Activated CD4-positive, alpha-beta T cell treated with anti-CD3 and anti-CD28 coated beads, Interleukin-2, Interleukin-6, amounts not matched to agents 100 ng/mL and 50 ng/mL, durations not matched to agents 16 hours and 8 hours (primary cell): Measurements from ENCODE around the gene MRPL49.

Experiments
- DNase-seq: peaks from one replicate; pipeline ENCODE4 v3.0.0-alpha.2; 2020

Gene MRPL49

DNA sequence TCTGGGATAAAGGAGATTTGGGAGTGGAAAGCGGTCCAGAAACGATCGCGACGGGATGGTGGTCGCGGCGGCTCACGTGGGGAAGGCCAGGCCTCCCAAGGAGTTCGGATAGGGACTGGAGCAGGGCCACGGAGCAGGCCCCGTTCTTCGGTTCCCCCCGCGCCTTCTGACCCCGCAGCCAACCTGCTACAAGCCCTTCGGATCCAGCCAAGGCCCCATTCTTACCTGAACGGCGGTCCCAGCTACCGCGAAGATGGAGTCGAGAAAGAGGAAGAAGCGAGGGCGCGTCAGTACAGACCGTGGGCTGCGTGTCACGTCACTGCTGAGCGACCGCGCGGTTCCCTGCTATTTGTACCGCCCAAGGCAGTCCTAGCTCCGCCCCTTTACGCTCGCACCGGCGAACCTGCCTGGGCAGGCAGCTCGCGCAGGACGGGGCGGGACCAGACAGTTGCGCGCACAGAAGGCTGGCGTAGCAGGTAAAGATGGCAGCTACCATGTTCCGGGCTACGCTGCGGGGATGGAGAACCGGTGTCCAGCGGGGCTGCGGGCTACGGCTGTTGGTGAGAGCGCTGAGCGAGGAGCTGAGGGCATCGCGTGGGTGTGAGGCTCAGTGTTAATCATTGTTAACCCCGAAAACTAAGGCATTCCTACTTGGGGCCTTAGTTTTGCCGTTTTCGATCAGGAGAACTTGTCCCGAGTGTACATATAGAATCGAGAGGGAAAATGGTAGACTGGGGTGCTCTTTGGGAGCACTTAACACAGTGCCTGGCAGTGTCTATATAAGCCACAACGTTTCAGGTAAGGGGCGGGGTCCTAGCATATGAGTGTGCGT is at the start of gene MRPL49, which contains the start of gene FAU:
MRPL49 (plus strand) TSS at position 457 of the 832 bp plus-strand sequence; CDS start at position 483, 26 bp downstream.
FAU (minus strand) TSS at position 270 of the 832 bp plus-strand sequence. CDS start 321 bp downstream, outside the sequence.
- DNase-seq: peak; percentile 99

DNA sequence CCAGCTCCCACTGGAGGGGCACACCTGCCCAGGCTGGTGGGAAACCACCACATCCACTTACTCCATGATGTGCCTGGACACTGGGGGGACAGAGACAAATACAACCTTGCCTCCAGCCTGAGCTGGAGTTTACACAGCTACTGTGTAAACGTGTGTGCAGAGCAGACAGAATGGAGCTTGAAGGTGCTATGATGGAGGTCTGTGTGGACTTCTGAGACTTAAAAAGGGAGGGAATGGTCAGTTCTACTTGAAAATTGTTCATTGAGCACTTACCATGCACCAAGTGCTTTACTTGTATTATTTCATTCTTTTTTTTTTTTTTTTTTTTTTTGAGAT is 49.5 kb upstream of the MRPL49 start:
- no peak for DNase-seq

DNA sequence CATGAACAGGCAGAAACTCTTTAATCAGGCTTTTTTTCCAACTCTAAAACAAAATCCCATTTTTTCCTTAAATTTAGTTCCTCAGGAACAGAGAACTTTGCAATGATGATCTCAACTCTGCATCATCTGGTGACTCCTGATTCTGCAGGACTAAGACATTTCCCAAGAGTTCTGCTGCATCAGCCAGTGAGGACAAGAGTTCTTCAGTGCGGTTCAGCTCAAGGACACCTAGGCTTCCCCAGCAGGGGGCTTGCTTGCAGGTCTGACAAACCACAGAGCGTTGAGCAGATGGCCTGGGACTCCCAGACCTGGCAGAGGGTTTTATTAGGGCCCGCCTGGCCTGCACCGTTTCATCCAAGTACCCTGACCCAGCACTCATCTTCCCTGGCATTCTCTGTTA is 44.7 kb upstream of the MRPL49 start:
- DNase-seq: no peak

DNA sequence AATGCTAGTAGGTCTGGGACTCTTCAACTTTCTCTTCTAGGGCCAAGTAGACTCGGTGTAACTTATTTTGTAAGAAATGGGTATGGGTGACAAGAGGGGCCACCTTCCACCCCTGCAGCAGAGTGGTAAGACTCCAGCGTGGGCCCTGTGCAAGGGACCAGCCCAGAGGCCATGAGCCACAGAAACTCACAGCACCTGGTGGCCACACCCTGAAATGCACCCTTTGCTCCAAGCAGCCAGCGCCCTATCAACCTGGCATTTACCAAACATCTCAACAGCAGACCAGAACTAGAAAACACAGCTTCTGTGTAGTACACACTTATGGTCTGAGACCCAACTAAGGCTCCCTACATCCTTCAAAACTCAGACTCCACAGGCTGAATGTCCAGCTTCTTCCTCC is 44.0 kb upstream of the MRPL49 start:
- DNase-seq: peak; percentile 71

DNA sequence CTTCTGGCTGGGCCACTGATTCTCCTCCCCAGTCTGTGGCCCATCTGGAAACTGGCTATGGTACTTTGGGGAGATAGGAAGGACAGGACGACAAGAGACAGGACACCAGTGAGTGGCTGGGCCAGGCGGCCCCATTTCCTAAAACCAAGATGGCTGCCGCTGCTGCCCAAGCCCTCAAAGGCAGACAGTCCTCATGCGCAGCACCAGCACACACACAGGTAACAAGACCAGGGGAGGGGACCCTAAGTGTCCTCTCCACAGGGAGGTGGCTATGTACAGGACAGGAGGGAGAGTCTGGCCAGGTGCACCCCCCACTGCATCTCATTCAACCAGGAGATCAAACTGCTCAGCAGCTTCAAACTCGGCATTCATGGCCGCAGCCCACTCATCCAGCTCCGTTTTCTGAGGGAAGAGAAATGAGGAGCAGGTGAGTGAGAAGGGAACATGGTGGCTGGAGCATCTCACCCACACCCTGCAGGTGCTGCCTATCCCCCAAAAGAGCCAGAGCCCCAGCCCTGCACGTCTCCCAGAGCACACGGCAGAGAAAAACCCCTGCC is 43.3 kb upstream of the MRPL49 start:
- no peak for DNase-seq

DNA sequence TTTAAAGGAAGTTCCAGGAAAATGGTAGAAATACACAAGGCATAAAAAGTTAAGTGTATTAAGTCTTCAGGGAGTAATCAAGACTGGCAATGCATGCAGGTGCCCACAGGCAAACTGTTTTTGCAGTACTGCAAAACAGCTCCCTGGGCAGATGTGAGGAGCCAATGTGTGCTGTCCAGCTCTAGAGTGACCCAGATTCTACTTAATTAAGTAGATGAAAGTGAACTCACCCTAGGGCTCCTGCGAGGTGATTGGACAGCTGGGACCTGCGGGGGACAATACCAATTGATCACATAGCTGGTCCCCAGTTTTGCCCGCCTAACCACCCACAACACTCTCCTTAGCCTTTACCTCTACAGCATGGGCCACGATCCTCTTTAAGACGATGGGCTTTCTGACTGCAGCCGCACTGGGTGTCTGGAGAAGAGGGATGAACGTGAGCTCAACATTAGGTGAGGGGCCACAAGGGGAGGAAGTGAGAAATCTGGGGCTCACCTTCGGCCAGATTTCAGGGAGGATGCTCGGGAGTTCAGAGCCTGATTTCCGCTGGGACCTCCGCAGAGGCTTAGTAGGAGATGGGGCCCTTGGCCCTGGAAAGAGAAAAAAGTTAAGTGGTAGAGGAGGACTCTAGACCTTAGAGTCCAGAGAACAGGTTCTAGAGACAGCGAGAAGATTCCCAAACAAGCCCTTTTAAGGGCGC is 38.8 kb upstream of the MRPL49 start:
- DNase-seq: peak; percentile 17

DNA sequence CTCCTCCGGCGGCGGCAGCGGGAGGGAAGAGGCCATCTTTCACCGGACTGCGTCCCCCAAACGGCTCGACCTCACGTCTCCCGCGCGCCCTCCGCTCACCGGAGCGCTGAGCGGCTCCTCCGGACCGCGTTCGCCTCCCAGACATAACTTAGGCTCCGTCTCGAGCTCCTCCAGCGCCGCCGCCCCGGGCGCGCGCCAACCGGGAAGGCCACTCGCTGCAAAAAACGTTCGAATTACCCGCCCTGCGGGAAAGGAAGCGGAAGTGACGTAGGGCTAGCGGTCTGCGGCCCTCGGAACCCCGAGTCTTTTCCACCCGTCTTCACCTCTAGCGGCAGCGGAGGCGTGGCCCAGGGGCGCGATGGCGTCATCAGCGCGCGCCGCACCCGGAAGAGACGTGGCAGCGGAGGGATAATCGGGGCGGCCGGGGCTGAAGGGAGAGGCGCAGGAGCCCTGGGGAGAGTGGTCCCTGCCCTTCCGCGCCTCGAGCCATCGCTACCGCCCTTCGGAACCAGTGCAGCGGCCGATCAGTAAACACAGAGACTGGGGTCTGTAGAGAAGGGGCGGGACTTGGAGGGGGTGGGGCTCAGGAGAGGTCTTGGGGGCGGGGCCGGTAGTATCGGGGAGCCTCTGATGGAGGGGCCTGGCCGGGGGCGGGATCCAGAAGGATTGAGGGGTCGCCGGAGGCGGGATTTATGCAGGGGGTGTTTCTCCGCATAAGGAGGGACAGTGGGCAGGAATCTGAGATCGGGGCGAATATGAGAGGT is 38.1 kb upstream of the MRPL49 start, which contains the start of the genes CDCA5 and ZFPL1:
CDCA5 (minus strand) TSS at position 207 of the 764 bp plus-strand sequence; CDS start at position 145, 62 bp downstream.
ZFPL1 (plus strand) TSS at position 389 of the 764 bp plus-strand sequence. CDS start 477 bp downstream, outside the sequence.
- peak; percentile 98 for DNase-seq

DNA sequence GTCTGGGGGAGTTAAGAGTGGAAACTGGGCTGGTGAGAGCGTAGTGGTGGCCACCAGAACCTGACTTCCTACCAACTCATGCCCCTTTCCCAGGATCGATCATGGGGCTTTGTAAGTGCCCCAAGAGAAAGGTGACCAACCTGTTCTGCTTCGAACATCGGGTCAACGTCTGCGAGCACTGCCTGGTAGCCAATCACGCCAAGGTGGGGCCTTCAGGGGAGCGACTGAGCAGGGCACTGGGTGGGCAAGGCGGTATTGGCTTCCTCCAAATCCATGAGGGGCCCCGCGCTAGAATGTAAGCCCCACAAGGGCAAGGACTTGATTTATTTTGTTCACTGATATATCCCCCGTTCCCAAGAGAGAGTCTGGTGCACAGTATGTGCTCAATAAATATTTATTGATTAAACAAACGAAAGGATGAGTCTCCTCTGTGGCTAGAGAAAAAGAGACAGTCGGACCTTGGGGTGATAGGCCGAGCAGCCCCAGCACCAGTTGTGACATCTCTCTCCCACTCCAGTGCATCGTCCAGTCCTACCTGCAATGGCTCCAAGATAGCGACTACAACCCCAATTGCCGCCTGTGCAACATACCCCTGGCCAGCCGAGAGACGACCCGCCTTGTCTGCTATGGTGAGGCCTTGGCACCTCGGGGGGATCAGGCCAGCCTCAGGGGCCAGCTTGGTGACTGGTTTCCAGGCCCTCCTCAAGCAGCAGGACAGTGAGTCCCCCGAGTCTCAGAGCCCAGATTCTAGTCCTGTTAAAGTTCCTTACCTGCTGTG is 37.3 kb upstream of the MRPL49 start:
- DNase-seq: no peak

DNA sequence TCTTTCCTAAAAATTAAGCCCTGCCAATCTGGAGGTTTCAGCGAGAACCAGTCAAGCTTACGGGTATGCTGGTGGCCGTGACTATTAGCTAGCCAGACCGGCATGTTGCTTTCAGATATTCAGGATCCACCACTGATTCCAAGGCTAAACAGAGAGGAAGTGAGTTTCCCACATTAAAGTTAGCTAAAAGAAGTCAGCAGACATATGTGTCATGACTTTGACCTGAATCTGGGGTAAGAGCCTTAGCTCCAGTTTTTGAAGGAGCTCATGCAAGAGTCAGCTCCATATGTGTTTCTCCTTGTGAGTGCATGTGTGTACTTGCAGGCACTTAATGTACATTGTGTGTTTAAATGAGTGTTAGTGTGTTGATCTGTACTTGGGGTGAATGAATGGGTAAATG is 36.7 kb upstream of the MRPL49 start:
- DNase-seq: no peak

DNA sequence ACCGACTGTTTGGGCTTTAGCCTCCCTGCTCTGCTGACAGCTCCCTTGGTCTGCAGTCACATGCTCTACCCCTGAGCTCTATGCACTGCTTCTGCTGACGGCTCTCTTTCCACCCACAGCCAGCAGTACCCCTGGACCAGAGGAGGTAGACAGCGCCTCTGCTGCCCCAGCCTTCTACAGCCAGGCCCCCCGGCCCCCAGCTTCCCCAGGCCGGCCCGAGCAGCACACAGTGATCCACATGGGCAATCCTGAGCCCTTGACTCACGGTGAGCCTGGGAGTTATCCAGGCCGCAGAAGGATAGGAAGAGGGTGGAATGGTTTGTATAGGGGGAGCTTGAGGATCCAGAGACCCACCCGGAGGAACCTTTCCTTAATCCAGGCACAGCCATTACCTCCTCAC is 35.3 kb upstream of the MRPL49 start:
- DNase-seq: no peak

DNA sequence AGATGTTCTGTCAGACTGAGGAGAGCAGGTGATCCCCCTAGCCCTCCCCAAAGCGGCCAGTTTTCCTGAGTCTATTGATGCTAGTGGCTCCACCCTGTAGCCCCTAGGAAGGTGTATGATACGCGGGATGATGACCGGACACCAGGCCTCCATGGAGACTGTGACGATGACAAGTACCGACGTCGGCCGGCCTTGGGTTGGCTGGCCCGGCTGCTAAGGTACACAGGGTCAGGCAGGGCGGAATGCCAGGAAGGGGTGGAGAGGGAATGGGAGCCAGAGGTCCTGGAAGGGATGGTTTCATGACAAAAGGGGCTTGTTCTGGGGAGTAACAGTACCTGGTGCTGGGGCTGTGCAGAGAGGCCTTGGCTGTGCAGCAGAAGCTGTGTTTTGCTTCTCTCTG is 34.9 kb upstream of the MRPL49 start:
- DNase-seq: no peak

DNA sequence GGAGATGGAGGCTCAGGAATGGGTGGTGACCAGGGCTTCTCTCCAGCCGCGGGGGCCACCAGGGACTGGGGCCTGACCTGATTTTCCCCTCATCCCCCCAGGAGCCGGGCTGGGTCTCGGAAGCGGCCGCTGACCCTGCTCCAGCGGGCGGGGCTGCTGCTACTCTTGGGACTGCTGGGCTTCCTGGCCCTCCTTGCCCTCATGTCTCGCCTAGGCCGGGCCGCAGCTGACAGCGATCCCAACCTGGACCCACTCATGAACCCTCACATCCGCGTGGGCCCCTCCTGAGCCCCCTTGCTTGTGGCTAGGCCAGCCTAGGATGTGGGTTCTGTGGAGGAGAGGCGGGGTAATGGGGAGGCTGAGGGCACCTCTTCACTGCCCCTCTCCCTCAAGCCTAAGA is 34.3 kb upstream of the MRPL49 start:
- DNase-seq: no peak

DNA sequence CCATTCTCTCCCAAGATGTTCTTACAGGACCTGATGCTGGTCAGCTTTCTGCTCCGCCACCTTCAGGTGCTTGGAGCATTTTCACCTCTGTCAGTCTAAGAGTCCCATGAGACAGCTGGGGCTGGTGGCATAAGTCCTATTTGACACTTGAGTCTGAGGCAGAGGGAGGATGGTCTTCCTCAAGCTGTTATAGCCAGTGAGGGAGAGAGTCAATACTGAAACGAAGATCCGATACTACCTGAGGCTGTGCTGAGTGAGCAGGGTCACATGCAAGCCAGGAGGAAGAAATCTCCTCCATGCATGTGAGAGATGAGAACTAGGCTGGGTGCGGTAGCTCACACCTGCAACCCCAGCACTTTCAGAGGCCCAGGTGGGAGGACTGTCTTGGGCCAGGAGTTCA is 32.5 kb upstream of the MRPL49 start:
- DNase-seq: no peak

DNA sequence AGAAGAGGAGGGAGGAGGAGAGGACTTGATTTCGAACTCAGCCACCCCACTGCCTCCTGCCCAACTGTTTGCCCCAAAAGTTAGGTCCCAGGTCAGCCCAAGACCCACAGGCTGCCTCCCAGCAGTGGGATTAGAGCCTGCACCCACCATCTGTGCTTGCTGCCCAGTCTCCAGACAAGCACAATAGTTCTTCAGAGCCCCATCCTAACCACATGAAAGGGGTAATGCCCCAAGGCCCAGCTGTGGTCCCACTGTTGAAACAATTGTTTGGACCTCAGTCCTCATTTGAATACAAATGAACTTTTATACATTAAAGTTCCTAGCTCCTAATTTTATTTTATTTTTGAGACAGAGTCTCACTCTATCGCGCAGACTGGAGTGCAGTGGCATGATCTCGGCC is 31.5 kb upstream of the MRPL49 start:
- no peak for DNase-seq

DNA sequence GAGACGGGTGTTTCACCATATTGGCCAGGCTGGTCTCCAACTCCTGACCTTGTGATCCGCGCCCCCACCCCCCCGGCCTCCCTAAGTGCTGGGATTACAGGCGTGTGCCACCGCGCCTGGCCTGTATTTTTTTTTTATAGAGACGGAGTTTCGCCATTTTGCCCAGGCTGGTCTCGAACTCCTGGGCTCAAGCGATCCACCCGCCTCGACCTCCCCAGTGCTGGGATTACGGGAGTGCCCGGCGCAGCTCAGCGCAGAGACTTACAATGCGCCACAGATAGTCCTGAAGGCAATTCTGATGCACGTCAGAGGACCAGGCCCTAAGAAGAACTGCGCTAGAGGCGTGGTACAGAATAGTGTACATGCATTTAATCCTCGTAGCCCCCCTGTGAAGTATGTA is 26.7 kb upstream of the MRPL49 start:
- DNase-seq: no peak

DNA sequence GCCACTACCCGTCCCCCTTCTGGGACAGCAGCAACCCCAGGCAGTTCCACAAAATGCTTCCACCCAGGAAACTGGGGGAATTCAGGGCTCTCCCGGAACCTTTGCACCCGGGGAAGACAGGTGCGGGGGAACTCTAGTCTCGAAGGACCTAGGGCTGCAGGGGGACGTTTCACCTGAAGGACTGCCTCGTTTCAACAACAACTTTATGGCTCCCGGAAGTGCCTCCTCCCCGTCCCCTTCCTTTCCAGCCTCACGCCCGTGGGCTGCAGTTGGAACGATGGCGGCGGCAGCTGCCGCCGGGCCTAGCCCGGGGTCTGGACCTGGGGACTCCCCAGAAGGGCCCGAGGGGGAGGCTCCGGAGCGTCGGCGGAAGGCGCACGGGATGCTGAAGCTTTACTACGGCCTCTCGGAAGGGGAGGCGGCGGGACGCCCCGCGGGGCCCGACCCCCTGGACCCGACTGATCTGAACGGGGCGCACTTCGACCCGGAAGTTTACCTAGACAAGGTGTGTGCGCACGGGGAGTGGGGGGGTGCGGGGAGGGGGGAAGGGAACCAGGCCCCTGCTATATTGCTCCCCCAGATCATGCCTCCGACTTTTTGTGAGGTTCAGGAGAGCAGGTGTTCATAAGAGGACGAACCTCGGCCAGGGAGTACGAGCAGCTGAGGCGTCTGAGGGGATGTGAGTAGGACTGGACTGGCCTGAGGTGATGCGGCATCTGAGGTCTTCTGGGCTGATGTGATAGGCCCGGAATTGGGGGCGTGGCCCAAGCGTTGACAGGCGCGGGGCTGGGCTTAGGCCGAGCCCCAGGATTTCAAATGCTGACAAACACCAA is 25.9 kb upstream of the MRPL49 start, which contains the start of gene VPS51:
VPS51 (plus strand) TSS at position 241 of the 833 bp plus-strand sequence; CDS start at position 278, 37 bp downstream.
- DNase-seq: peak; percentile 91

DNA sequence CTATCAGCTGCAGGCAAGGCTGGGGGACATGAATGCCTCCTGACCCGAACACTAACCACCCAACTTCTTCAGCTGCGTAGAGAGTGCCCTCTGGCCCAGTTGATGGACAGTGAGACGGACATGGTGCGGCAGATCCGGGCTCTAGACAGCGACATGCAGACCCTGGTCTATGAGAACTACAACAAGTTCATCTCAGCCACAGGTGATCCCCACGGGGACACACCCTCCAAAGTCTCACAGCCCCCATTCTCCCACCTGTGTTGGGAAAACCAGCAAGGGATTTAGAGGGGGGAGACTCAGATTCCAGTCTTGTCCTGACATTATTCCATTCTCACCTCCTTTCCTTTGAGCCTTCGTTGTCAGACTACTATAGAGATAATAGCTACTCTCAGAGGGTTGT is 25.2 kb upstream of the MRPL49 start:
- DNase-seq: no peak

DNA sequence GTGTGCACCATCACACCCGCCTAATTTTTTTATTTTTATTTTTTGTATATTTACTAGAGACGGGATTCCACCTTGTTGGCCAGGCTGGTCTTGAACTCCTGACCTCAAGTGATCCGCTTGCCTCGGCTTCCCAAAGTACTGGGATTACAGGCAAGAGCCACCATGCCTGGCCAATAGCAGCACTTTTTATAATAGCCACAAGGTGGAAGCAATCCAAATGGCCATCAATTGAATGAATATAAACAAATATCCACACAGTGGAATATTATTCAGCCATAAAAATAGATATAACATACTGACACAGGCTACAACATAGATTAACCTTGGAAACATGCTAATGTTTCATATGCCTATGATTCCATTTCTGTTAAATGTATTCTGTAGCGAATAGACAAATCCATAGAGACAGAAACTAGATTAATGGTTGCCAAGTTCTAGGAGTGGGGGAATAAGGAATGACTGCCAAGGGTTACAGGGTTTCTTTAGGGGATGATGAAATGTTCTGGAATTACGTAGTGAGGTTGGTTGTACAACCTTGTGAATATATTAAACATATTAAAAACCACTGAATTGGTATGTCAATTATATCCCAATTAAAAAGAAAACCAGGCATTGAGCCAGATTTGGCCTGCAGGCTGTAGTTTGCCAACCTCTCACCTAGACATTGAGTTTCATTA is 21.3 kb upstream of the MRPL49 start:
- DNase-seq: no peak

DNA sequence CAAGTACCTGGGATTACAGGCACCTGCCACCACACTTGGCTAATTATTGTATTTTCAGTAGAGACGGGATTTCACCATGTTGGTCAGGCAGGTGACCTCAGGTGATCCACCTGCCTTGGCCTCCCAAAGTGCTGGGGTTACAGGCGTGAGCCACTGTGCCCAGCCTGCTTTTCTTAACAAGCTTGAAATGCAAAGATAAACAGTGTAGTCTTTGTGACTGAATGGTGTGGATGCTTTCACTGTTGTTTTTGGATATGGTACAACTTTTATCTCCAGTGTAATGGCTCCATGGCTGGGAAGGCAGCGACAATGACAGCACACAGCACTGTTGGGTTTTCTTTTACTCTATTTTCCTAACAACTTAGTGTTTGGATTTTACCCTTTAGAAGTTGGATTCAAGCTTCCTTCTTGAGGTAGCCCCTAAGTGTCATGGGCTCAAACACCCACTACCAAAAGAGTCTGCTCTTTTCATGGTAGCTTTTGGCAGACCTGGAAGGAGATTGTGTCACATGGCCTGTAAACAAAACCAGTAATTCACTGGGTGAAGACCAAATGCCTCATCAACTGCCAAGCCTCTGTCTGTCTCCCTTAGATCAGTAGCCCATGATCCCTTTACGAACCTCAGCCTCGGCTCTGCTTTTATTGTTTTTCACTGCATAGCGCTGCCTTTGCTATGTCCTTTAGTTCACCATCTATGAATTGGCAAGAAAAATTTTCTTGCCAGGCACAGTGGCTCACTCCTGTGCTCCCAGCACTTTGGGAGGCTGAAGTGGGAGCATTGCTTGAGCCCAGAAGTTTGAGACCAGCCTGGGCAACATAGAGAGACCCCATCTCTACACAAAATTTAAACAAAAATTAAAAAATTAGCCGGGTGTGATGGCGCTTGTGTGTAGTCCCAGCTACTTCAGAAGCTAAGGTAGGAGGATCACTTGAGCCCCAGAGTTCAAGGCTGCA is 19.7 kb upstream of the MRPL49 start:
- no peak for DNase-seq
